Cortex of kidney (tissue), 1 donor: ENCODE results near the gene SH3GL1.
"Not testable (repeated sequence)": the region's sequence is repeated elsewhere in the genome, so short reads cannot be mapped to it uniquely, and the experiment has no call there.

ENCODE experiments used
- DNase-seq: peaks from one replicate; lab custom pipeline; 2025; lab: John Stamatoyannopoulos, UW

SH3GL1 gene

GRCh38 chr19:4342615-4343369 is 57.6 kb downstream of the SH3GL1 start:
- no peak for DNase-seq

GRCh38 chr19:4342314-4342614 is 58.1 kb downstream of the SH3GL1 start:
- DNase-seq: no peak

GRCh38 chr19:4338441-4339355 is 61.6 kb downstream of the SH3GL1 start, which contains the start of gene STAP2:
Gene STAP2 (minus strand): TSS chr19:4338827. CDS start chr19:4338753, 74 bp downstream.
- DNase-seq: no peak

- DNase-seq: no peak
These were observed 62.4 kb downstream of the SH3GL1 start for GRCh38 chr19:4337906-4338440.

GRCh38 chr19:4334929-4335570 is 65.3 kb downstream of the SH3GL1 start:
- DNase-seq: no peak

- no peak for DNase-seq
These were observed 70.5 kb downstream of the SH3GL1 start for GRCh38 chr19:4329858-4330257.

GRCh38 chr19:4328991-4329681 is 71.2 kb downstream of the SH3GL1 start:
- not testable (repeated sequence) for DNase-seq

- no peak for DNase-seq
These were observed 71.9 kb downstream of the SH3GL1 start for GRCh38 chr19:4328243-4328990.

- no peak for DNase-seq
These were observed 72.5 kb downstream of the SH3GL1 start for GRCh38 chr19:4327877-4328242.

GRCh38 chr19:4327252-4327876 is 73.0 kb downstream of the SH3GL1 start:
- DNase-seq: no peak

GRCh38 chr19:4326837-4327251 is 73.5 kb downstream of the SH3GL1 start:
- DNase-seq: no peak

- no peak for DNase-seq
These were observed 74.0 kb downstream of the SH3GL1 start for GRCh38 chr19:4326215-4326836.

GRCh38 chr19:4324228-4324627 is 76.1 kb downstream of the SH3GL1 start:
- DNase-seq: no peak

GRCh38 chr19:4323692-4324091 is 76.7 kb downstream of the SH3GL1 start:
- no peak for DNase-seq

- no peak for DNase-seq
These were observed 77.2 kb downstream of the SH3GL1 start for GRCh38 chr19:4322942-4323665.

- DNase-seq: no peak
These were observed 79.9 kb downstream of the SH3GL1 start for GRCh38 chr19:4320419-4320818.

GRCh38 chr19:4319067-4319718 is 81.2 kb downstream of the SH3GL1 start:
- DNase-seq: no peak

- DNase-seq: no peak
These were observed 81.9 kb downstream of the SH3GL1 start for GRCh38 chr19:4318460-4318859.

GRCh38 chr19:4316956-4317355 is 83.4 kb downstream of the SH3GL1 start:
- DNase-seq: no peak
